Natural killer cell (primary cell): ENCODE results near the gene CA10. TPM values are rescaled to one million over a fixed set of nuclear protein-coding genes. Genes with fewer than 3 reads are reported as not detected.

Experiments used
- ATAC-seq, 3 donors: fragments of 150-1000 bp in 2 of 3; fragments of 200-7000 bp in 1 of 3; cut with Tn5 transposase; 1 replicate in 1 of 3; 2 replicates in 2 of 3; pipeline ENCODE4 v1.10.0; 2021; ENCODE audit warnings: mild to moderate bottlenecking in 2 of 3, moderate library complexity in 2 of 3
- DNase-seq, 2 donors: peaks; one replicate each; pipeline versions ENCODE4 v3.0.0 to v3.0.0-alpha.2; 2013 to 2021; ENCODE audit warnings: mixed read lengths in 1 of 2
- H3K27ac ChIP-seq: one replicate; pipeline ENCODE4 v1.5.1; 2013; ENCODE audit warnings: mild to moderate bottlenecking, low read length
- H3K27me3 ChIP-seq: one replicate; pipeline ENCODE4 v1.6.1; 2013; ENCODE audit warnings: low read length; ENCODE audit not compliant: control insufficient read depth, insufficient read depth
- H3K36me3 ChIP-seq: one replicate; pipeline ENCODE4 v1.6.1; 2013; ENCODE audit warnings: low read length; ENCODE audit not compliant: control insufficient read depth, insufficient read depth
- H3K4me1 ChIP-seq: one replicate; pipeline ENCODE4 v1.6.1; 2013; ENCODE audit warnings: low read length; ENCODE audit not compliant: control insufficient read depth, insufficient read depth
- H3K4me3 ChIP-seq: one replicate; pipeline ENCODE4 v1.5.1; 2013; ENCODE audit warnings: low read length
- H3K9me3 ChIP-seq: one replicate; pipeline ENCODE4 v1.6.1; 2013; ENCODE audit warnings: low read length; ENCODE audit not compliant: control insufficient read depth, insufficient read depth
- H3K27ac Mint-ChIP-seq, 2 donors: one replicate each; pipeline ENCODE4 v1.8.0; 2022; ENCODE audit warnings: mild to moderate bottlenecking in 2 of 2, mixed read lengths in 2 of 2, moderate library complexity in 1 of 2
- H3K27me3 Mint-ChIP-seq, 2 donors: one replicate each; pipeline ENCODE4 v1.8.0; 2022; ENCODE audit warnings: low read depth in 2 of 2, mixed read lengths in 2 of 2
- H3K36me3 Mint-ChIP-seq: one replicate; pipeline ENCODE4 v1.8.0; 2022; ENCODE audit warnings: mixed read lengths
- H3K4me1 Mint-ChIP-seq, 2 donors: one replicate each; pipeline ENCODE4 v1.8.0; 2022; ENCODE audit warnings: mixed read lengths in 2 of 2
- H3K4me3 Mint-ChIP-seq: one replicate; pipeline ENCODE4 v1.8.0; 2022; ENCODE audit warnings: mild to moderate bottlenecking, moderate library complexity, mixed read lengths
- H3K9me3 Mint-ChIP-seq, 2 donors: one replicate each; pipeline ENCODE4 v1.8.0; 2022; ENCODE audit warnings: mixed read lengths in 2 of 2
- WGBS: methylation state at CpG from one replicate; pipeline ENCODE4 v1.1.7; 2013; ENCODE audit warnings: missing lambda C conversion rate; ENCODE audit not compliant: insufficient coverage; 5-methylcytosine and 5-hydroxymethylcytosine counted together
- intact Hi-C: fragments of 100-400 bp; cut with micrococcal nuclease; formaldehyde crosslinking; loops from one replicate; pipeline ENCODE4 v1.14.2; 2022
- total RNA-seq, 4 donors: library from RNA; stranded (reverse); fragments of 120-200 nt in 1 of 4; gene quantifications; one replicate each; pipeline versions ENCODE4 v1.2.3 to v1.2.4, GENCODE V29; 2013 to 2022
- TF ChIP-seq, protein P1 (sequence below): fragments of 200-600 bp; IDR thresholded peaks from one replicate; pipeline ENCODE4 v1.8.0; 2022; ENCODE audit warnings: antibody characterized with exemption

CA10 gene
- total RNA-seq, 3 donors from 2014 or later (not counting 1 experiment from before 2014, with no cell fraction given) = not detected

DNA sequence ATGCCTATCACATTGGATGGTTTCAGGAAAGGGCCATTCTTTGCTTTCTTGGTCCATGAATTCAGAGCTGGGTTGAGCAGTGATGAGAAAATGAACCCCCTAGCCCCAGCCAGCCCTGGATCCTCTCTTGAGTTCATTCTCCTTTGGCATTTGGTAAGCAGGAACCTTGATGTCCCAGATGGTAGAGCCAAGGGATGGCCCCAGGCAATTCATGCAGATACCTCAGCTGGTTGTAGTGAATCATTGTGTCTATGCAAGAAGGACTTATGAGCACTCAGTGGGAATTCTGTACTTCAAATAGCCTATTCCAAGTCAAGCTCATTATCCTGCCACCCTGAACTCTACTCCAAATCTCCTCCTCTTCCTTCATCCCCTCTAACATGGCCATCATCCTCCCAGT, 485.4 kb downstream of the CA10 start:
- H3K4me1 Mint-ChIP-seq = peaks cover 10 to 18% of the 10 kb centered on the region in 2 donors
- H3K36me3 Mint-ChIP-seq = no peaks in the 10 kb centered on the region
- TF ChIP-seq, protein P1, sequence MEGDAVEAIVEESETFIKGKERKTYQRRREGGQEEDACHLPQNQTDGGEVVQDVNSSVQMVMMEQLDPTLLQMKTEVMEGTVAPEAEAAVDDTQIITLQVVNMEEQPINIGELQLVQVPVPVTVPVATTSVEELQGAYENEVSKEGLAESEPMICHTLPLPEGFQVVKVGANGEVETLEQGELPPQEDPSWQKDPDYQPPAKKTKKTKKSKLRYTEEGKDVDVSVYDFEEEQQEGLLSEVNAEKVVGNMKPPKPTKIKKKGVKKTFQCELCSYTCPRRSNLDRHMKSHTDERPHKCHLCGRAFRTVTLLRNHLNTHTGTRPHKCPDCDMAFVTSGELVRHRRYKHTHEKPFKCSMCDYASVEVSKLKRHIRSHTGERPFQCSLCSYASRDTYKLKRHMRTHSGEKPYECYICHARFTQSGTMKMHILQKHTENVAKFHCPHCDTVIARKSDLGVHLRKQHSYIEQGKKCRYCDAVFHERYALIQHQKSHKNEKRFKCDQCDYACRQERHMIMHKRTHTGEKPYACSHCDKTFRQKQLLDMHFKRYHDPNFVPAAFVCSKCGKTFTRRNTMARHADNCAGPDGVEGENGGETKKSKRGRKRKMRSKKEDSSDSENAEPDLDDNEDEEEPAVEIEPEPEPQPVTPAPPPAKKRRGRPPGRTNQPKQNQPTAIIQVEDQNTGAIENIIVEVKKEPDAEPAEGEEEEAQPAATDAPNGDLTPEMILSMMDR = no peak
- H3K9me3 Mint-ChIP-seq = no peaks in the 10 kb centered on the region
- intact Hi-C loops = no loop called here
- no peak overlapping the region for H3K4me3 Mint-ChIP-seq
- no peak overlapping the region for H3K27ac ChIP-seq
- H3K4me3 ChIP-seq = no peak overlapping the region
- H3K27me3 Mint-ChIP-seq = no peaks in the 10 kb centered on the region
- peaks cover 31% of the 10 kb centered on the region for H3K4me1 ChIP-seq
- DNase-seq (no peak), ATAC-seq (no peak)
- no peaks in the 10 kb centered on the region for H3K9me3 ChIP-seq
- H3K27ac Mint-ChIP-seq = no peak overlapping the region
- no peaks in the 10 kb centered on the region for H3K27me3 ChIP-seq
- no peaks in the 10 kb centered on the region for H3K36me3 ChIP-seq

DNA sequence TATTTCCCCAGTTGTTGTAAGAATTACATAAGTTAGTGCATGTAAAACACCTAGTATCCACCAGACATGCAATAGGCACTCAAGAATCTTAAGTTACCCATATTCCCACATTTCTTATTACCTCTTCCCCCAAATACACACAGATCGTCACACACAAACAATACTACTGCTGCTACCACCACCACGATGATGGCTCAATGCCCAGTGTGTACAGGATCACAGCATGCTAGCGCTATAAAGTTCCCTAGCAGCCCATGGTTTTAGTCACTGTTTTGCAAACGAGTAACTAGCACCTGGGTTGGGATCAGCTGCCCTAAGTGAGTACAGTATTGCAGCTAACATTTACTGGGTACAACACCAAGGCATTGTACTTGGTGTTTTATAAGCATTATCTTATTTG, 486.4 kb downstream of the CA10 start:
- H3K9me3 ChIP-seq = no peaks in the 10 kb centered on the region
- intact Hi-C loops = no loop called here
- no peak overlapping the region for H3K27ac ChIP-seq
- no peaks in the 10 kb centered on the region for H3K27me3 Mint-ChIP-seq
- ATAC-seq (no peak), DNase-seq (no peak)
- TF ChIP-seq, protein P1 = no peak
- peaks cover 38% of the 10 kb centered on the region for H3K4me1 ChIP-seq
- no peaks in the 10 kb centered on the region for H3K27me3 ChIP-seq
- no peak overlapping the region for H3K4me3 Mint-ChIP-seq
- WGBS = 64% methylated on average over 4 of the region's 4 CpGs
- H3K4me1 Mint-ChIP-seq = peaks cover 5 to 8% of the 10 kb centered on the region in 2 donors
- no peaks in the 10 kb centered on the region for H3K36me3 ChIP-seq
- no peak overlapping the region for H3K27ac Mint-ChIP-seq
- H3K4me3 ChIP-seq = no peak overlapping the region
- no peaks in the 10 kb centered on the region for H3K36me3 Mint-ChIP-seq
- no peaks in the 10 kb centered on the region for H3K9me3 Mint-ChIP-seq

DNA sequence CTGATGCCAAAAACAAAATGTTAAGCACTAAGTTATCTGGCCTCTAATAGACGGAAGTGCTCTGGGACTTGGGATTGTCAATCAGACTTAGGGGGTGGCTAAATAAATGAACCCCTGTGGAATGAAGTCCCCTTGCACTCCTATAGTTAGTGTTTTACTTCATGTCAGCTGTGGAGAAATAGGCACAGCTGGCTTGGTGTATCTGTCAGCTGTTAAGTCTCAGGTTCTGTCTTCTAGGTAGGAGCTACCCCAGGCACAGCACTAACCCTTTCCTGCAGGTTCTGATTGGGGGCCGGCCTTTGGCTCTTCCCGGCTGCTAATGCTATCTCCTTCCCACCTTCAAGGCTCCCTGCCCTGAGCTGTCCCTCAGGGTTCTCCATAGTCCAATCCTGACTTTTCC, 487.6 kb downstream of the CA10 start:
- H3K36me3 Mint-ChIP-seq = no peaks in the 10 kb centered on the region

DNA sequence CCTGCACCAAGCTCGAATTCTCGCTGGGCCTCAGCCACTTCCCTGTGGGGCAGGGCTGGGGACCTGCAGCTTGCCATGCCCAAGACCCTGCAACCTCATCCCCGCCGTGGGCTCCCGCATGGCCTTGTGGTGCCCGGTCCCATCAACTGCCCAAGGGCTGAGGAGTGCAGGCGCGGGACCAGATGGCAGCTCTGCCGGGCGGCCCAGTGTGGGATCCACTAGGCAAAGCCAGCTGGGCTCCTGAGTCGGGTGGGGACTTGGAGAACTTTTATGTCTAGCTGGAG, 489.6 kb downstream of the CA10 start:
- Histone ChIP-seq H3K36me3 (no peaks in the 10 kb centered on the region), H3K27me3 (no peaks in the 10 kb centered on the region), H3K9me3 (no peaks in the 10 kb centered on the region), H3K27ac (peak overlapping the region; percentile 17), H3K4me3 (no peak overlapping the region), H3K4me1 (peaks cover 26% of the 10 kb centered on the region)
- WGBS = 94% methylated on average over 11 of the region's 11 CpGs
- intact Hi-C loops = no loop called here
- H3K27ac Mint-ChIP-seq = no peak overlapping the region
- H3K4me3 Mint-ChIP-seq = no peak overlapping the region
- no peaks in the 10 kb centered on the region for H3K36me3 Mint-ChIP-seq
- peaks cover 3 to 5% of the 10 kb centered on the region in 2 donors for H3K27me3 Mint-ChIP-seq
- no peaks in the 10 kb centered on the region for H3K9me3 Mint-ChIP-seq
- no peak for DNase-seq
- no peaks in the 10 kb centered on the region for H3K4me1 Mint-ChIP-seq
- no peak for ATAC-seq
- TF ChIP-seq, protein P1 = no peak

More for the DNA sequence above, 487.6 kb downstream of the CA10 start:
- Mint-ChIP-seq H3K4me1 (no peaks in the 10 kb centered on the region), H3K27ac (no peak overlapping the region), H3K4me3 (no peak overlapping the region), H3K9me3 (no peaks in the 10 kb centered on the region), H3K27me3 (peaks cover 0 to 2% of the 10 kb centered on the region in 2 donors)
- 89% methylated on average over 3 of the region's 3 CpGs for whole genome bisulfite sequencing
- Histone ChIP-seq H3K27me3 (no peaks in the 10 kb centered on the region), H3K4me3 (no peak overlapping the region), H3K9me3 (no peaks in the 10 kb centered on the region), H3K4me1 (peaks cover 29% of the 10 kb centered on the region), H3K36me3 (no peaks in the 10 kb centered on the region), H3K27ac (no peak overlapping the region)
- intact Hi-C loops = no loop called here
- no peak for ATAC-seq
- TF ChIP-seq, protein P1 = no peak
- no peak for DNase-seq
